ENCODE results near the gene ARHGDIG.
"Not testable (repeated sequence)": the region's sequence is repeated elsewhere in the genome, so short reads cannot be mapped to it uniquely, and the experiment has no call there.

ARHGDIG gene

DNA sequence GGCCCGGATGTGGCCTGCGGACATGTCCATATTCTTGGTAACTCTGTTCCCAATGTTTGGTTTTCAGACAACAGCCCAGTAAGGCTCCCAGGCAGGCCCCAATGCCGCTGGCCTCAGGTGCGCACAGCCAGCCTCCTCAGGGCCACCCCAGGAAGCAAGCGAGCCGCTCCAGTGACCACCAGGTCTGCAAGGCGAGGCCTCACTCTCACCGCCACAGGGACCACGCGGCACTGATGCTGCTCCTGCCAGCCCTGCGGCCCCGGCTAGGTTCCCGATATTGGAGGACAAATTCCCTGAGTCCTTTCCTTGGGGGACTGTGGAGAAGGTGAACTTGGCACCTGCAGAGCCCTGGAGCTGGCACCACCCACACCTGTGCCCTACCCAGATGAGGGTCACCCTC is 21.6 kb downstream of the ARHGDIG start:
- no peak for DNase-seq

DNA sequence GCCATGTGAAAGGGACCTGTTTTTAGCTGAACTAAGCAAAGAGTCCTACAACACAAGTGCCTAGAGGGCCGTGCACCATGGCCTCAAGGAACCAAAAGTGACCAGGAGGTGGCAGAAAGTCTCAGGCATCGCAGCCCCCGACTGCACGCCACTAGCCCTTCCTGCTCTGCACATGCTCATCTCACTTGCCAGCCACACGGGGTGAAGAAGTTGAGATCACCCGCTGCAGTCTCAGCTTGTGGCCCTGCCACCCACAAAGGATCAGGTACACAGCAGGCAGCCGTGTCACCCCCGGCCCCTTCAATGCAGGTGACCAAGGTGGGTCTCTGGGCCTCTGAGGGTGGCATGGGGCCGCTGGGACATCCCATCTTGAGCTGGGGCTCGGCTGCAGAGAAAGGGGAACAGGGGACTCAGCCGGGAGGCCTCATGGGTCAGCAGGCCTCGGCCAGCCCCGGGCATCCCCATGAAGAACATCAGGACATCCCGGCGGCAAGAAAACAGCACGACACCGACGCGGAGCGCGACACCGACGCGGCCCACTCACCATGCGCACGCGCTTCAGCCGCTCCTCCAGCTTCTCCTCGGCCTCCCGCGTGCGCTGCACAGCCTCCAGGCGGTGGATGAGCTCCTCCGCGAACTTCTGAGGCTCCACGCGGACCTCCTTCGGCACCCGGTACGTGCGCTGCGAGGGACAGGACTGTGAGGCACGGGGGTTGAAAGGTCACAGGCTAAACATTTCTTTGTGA is 23.5 kb downstream of the ARHGDIG start:
- DNase-seq, result no peak

DNA sequence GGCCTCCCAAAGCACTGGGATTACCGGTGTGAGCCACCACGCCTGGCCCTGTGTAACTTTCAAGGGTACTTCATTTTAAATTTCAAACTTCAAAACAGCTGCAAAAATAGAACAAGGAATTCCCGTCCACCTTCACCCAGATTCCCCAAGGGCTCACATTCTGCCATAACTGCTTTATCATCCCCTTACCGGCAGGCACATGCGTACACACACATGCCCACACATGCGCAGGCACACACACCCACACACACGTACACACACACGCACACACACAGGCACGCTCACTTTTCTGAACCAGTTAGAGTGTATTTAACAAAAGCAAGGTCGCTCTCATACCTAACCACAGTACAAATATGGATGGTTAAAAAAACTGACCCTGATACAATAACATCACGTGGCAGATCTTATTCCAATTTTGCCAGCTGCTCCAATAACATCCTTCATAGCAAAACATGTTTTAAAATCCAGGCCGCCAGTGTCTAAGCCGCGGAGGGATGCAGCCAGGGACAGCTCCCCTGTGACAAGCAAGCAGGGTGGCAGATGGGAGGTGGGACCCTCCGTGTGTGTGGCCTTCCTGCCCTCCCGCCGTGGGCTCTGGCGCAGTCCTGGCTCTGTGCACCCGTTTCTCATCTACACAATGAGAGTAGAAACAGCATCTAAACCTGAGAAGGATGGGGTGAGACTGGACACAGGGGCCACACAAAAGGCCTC is 25.7 kb downstream of the ARHGDIG start:
- DNase-seq, result no peak

DNA sequence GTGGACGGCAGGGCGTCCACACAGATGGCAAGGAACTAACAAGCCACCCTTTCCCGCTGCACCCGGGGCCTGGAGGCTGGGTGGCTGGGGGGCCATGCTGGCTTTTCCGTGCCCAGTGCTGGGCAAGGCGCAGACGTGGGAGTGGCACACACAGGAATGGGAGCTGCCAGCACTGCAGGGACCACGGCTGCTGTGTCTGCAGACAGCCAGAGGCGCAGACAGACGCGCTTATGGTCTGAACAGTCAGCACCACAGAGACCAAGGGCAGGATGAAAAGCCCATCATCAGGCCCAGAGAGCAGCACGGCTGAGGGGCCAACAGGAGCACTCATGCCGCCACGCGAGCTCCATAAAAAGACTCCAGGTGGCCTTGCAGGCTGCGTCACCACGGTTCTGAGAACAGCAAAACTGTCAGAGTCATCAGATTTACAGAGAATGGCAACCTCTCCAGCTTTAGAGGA is 26.6 kb downstream of the ARHGDIG start:
- DNase-seq, result no peak

DNA sequence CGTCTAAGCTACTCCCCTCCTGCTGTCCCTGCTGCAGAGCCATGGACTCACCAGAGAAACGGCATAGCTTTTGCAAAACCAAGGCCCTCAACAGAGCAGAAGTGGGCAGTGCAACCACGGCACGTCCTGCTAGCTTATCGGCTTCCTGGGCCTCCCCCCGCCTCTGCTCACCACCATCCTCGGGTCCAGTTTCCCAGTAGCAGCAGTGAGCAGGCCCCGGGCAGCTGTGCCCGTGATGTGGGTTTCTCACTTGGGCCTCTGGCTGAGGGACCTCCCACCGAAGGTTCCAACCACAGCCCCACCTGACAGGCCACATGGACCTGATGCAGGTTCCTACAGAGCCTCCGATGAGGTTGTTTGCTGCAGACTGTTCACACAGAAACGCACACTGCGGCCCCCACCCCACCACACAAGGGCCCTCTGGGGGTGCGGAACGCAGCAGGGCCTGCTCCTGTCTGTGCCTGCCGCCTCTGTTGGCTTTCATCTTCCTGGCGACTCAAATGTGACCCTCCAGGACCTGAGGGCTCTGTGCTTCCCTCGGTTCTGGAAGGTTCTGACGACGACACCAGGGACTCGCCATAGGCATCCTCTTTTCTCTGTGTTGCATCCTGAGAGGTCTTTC is 27.4 kb downstream of the ARHGDIG start:
- no peak for DNase-seq

DNA sequence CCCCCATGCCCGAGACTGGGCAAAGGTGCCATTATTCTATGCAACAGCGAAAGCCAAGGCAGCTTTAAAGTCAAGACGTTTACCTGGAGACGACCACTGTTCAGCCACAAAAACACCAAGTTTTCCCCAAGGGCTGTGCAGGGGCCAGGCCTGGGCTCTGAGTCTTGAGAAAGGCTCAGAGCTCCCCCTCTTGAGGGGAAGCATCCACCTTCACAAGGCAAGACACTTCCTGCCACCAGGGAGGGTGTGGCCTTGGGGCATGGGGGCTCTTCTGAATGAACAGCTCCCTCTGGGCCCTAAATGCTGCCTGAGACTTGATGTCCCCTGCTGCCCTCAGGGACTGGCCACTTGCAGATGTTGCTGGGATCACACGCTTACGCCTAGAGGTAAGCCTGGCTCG is 29.1 kb downstream of the ARHGDIG start:
- no peak for DNase-seq

DNA sequence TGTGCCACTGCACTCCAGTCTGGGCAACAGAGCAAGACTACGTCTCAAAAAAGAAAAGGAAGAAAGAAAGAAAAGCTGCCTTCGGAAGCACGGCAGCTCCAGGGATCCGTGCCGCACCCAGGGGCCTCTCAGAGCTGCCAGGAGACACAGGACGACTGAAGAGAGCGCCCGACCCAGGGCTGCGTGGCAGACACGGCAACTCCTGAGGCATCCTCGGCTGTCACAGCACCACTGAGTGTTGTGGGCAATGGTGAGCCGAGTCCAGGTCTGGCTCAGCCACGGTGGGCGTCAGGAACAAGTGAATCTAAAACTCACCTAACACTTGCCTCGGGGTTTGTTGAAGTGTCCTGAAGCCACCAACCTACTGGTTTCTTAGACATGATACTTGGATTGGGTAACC is 31.3 kb downstream of the ARHGDIG start:
- DNase-seq, result no peak

DNA sequence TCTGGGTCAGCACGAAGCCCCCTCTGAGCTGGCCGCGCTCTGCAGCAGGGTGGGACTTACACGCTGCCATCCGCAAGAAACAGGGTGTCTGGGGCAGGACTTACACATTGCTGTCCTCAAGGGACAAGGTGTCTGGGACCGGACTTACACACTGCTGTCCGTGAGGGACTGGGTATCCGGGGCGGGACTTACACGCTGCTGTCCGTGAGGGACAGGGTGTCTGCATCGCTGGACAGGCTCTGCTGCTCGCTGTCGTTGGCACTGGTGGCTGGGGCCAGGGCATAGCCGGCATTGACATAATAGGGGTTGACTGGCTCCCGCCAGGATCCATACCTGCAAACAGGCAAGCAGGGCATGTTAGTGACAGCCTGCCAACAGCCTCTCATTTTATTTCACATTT is 34.0 kb downstream of the ARHGDIG start:
- no peak for DNase-seq

DNA sequence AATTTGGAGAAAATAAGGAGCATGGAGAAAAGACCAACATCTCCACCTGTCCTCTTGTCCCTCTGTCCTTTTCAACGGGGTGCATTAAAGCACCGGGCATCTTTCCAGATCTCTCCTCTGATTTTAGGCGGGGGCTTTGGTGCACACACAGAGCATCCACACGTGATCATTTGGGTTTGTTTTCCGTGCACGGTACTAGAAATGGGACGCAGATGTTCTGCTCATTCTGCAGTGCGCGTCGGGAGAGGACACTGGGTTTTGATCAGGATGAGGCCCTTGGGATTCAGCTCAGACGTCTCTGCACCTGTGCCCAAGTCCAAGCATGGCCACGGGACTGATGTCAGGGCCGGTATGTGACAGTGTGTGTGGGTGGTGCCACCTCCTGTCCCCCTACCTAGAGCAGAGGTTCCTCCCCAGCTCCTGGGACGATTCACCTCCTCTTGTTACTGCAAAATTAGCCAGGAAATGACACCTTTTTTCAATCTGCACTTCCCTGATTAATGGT is 34.5 kb downstream of the ARHGDIG start:
- DNase-seq, result no peak

DNA sequence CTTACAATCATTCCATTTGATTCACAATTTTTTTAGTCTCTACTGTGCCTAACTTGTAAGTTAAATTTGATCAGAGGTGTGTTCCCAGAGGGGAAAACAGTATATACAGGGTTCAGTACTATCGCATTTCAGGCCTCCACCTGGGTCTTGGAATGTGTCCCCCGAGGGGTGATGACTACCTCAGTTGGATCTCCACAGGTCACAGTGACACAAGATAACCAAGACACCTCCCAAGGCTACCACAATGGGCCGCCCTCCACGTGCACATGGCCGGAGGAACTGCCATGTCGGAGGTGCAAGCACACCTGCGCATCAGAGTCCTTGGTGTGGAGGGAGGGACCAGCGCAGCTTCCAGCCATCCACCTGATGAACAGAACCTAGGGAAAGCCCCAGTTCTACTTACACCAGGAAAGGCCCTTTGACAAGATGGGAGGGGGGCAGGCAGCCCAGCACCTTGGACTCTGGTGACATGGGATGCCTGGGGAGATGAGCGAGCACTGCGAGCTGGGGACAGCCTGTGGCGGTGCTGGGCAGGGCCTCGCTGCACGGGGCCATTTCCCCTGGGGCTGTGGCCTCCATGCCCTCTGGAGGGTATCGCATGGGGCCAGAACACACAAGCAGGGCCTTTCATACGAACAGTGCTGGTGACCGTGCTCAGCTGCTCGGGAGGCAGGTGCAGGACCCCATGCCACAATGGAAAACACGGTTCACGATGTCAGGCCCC is 36.5 kb downstream of the ARHGDIG start:
- DNase-seq, result no peak

DNA sequence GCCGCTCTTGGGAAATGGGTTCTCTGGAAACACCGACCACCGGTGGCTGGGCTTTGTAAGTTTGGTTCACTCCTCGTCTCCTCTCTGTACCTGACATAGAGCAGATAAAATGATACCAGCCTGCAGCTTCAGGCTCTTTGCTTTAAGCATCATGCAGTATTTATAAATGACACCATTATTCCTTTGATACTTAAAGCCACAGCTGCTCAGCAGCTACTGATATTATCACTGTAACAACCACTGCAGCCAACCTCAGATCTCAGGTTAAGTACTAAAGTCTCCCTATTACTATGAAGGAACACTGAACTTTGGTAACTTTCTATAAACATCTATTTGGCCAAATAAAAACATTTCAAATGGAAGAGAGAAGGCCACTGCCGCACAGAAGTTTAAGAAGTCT is 37.2 kb downstream of the ARHGDIG start:
- DNase-seq, result no peak

DNA sequence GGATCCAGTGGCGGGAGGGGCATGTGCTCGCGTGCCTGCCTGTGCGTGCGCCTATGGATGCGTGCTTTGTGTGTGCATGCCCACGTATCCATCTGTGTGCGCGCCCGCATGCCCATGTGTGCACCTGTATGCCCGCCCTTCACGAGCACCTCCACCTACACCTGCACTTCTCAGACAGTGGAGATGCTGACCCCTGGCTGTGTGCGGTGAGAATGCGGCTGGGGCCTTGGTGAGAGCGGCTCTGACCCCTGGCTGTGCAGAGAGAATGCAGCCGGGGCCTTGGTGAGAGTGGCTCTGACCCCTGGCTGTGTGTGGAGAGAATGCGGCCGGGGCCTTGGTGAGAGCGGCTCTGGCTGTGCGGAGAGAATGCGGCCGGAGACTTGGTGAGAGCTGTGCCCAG is 38.2 kb downstream of the ARHGDIG start:
- no peak for DNase-seq

DNA sequence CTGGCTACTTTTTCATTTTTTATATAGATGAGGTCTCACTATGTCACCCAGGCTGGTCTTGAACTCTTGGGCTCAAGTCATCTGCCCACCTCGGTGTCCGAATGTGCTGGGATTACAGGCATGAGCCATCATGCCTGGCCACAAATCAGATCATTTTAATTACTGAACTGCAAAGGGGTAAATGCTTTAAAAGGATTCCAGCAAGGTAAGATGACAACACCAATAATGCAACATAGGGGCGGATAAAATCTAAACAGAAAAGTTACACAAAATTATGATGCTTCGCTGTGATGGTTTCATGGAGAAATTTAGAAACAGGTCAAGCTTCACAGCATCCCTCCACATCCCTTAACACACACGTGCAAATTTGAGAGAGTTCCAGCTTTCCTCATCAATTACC is 39.8 kb downstream of the ARHGDIG start:
- no peak for DNase-seq

DNA sequence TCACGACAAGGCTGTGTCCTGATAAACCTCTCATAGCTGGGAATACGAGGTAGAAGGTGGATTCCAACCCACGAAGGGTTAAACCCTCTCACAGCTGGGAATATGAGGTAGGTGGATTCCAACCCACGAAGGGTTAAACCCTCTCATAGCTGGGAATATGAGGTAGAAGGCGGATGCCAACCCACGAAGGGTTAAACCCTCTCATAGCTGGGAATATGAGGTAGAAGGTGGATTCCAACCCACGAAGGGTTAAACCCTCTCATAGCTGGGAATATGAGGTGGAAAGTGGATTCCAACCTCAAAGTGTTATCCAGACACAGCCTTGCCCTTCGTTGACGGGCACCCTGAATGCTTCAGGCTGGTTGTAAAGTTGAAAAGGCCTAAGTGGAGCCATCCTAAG is 41.1 kb downstream of the ARHGDIG start:
- DNase-seq, result no peak

DNA sequence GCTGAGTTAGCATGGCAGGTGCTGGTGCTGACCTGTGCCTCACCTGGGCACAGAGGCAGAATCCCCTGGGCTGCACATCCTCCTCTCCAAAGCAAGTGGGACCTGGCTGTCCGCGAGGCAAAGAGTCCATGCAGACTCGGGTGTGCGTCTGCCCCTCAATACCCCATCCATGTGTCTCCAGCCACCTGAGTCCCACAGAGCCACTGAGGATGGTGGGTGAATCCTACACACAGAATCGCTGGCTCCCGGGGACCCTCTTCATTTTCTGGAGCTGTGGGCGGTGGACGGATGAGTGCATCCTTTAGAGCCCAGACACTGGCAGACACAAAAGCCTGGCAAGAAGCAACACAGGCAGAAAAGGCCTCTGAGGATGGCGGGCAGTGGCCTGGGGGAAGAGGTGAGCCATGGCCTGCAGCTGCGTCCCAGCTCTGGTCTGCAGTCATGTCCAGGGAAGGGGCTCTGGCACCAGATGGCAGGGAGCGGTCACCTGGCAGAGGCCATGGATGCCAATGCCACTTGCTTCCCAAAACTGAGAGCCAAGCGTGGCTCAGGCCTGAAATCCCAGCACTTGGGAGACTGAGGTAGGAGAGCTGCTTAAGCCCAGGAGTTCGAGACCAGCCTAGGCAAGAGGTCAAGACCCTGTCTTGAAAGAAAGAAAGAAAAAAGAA is 42.2 kb downstream of the ARHGDIG start:
- no peak for DNase-seq

DNA sequence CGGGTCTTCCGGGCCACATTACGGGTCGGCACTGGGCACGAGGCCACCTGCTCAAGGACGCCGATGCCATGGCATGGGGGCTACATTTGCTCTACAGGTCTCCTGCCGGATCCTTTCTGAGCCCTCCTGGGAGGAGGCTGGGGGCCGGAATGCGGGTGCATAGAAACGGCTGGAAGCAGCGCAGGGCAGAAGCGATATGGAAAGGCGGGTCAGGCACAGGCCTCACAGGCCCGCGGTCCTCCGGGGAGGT is 43.7 kb downstream of the ARHGDIG start:
- DNase-seq, result no peak

DNA sequence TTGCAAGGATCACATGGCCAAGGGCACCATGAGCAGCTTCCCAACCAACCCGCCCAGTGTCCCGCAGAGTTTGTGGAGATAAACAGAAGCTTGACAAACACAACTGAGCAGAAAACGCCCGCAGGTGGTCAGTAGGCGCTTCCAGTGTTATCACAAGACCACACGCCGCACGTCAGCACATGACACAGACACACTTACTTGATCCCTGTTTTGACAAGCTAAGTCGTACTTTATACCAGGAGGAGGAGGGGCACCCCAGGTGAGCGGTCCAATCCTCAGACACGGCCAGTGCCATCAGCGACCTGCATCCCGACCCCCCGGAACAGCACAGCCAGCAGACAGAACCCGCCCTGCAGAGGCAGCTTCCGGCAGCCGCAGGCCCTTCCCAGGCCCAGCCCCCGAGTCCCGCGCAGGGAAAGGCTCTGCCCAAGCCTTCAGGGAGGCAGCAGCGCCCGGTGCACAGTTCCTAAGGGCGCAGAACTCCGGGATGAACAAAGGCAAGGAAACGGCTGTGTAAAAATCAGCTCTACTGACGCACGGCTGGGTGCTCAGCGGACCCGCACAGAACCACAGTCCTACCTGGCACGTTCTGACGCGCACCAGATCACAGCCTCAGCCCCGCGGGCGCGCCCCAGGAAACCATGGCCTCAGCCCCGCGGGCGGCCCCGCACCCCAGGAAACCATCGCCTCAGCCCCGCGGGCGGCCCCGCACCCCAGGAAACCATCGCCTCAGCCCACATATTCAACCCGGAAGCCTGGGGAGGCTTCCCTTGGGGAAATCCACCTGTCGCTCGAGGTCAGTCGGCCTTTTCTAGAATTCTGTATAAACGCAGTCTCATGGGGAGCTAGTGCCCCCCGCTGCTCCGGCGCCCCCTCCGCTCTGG is 44.3 kb downstream of the ARHGDIG start:
- no peak for DNase-seq

DNA sequence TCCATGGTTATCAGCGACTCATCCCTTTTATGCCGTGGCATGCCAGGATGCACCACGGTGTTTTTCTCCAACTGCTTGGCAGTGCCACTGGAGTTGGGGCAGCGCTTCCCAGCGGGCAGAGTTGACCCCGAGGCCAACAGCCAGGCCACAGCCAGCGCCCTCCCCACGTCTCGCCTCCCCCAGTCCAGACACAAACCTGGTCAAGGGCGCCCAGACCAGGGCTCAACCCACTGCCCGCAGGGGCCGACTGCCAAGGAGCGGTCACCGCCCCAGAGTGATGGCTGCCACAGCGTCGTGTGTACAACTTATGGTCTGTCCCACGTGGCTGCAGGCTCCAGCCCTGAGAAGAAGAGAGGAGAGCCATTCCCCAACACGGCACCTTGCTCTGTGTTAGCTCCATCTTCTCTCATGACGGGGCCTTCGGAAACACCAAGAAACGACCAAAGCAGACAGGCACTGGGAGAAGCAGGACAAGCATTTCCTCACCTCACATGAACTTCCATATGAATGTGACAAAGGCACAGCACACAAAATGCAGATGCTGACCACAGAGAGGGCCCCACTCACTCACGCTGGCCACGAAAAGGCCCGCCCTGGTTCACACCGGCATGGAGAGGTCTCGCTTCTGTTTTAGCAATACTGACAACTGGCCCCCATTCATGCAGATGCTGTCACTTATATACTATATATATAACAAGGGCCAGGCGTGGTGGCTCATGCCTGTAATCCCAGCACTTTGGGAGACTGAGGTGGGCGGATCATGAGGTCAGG is 45.2 kb downstream of the ARHGDIG start:
- DNase-seq, result no peak

DNA sequence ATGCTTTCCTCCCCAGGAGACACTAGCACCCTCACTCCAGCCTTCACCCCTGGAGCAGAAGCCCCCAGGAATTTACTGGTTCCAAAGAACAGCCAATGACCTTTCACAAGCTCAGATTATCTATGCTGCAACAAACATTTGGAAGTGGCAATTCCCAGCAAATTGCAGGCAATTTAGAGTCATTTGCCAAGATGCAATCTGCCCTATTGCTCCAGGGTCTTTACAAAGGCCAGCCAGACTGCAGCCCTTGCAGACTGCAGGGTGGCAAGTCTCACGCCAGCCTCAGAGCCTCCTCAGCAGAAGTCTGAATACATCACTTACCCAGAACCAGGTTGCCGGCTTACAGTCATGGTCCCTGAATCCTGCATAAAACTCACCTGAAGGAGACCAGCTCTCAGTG is 50.4 kb downstream of the ARHGDIG start:
- no peak for DNase-seq

DNA sequence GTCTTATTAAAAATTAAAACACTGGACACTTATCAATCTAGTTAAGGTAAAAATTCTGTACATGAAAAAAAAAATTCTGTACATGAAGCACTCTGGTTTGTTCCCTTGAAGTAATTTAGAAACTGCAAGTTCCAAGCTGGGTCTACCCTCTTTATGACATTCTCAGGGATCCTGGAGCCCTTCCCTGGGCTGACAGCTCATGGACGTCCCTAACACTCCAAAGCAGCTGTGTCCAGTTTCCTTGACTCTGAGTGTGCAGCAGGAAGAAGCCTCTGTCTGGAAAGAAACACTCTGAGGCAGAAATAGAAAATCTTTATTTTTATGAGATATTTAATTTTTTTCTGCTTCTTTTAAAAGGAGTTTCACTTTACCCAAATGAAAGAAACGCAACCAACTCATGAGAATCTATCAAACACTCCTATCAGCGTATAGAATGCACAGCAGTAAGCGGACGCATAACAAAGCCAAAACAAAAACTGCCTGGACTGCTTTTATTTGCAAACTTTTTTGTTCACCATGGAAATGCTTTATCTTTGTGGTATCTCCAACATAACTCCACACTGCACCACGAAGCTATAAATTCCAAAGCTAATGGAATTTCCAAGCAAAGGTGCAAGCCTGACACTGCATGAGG is 50.9 kb downstream of the ARHGDIG start:
- DNase-seq, result not testable (repeated sequence)

Data from NCI-H510A treated with DMSO at 0.1 percent for 48 hours (cell line).